Stimulated activated CD4-positive, alpha-beta T cell treated with anti-CD3 and anti-CD28 coated beads, Interleukin-4, amount 100 ng/mL, for 48 hours (primary cell): ENCODE measurements around the gene OST4.
"Not testable (repeated sequence)": the region's sequence is repeated elsewhere in the genome, so short reads cannot be mapped to it uniquely, and the experiment has no call there.

Experiments
- DNase-seq, 2 donors: peaks; one replicate each; pipeline ENCODE4 v3.0.0-alpha.2; 2020; ENCODE audit warnings: low read depth in 2 of 2

Gene OST4

DNA sequence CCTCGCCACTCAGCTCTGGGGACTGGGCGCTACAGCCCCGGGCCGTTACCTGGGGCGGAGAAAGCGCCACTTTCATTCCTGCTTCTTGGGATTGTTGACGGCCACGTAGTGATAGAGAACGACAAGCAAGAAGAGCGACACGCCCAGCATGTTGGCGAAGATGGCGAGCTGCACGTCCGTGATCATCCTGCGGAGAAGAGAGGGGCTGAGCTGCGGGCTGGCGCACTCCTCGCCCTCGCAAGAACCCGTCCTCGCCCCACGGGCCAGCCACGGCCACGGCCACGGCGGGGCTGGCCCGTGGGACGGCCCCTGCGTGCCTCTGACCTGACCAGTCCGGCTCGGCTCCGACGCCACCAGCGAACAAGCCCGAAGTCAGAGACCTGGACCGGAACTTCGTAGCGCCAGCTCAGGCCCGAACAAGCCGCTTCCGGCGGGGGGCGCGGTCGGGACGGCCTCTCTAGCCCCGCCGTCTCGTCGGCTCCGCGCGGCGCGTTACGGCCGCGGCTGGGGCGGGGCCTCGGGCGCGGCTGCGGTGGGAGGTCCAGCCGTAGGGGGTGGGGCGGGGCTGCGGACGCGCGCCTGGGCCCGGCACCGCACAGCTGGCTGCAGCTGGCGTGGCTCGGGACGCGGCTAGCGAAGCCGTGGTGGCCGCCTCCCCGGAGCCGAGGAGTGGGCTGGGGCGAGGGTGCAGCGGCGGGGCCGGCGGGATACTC, at the start of gene OST4:
OST4 (minus strand) TSS at position 378 of the 713 bp plus-strand sequence.
- DNase-seq, result peak; percentile 82 to 89

GRCh38 chr2:27119330-27119670, 47.8 kb upstream of the OST4 start:
- DNase-seq, result not testable (repeated sequence)

DNA sequence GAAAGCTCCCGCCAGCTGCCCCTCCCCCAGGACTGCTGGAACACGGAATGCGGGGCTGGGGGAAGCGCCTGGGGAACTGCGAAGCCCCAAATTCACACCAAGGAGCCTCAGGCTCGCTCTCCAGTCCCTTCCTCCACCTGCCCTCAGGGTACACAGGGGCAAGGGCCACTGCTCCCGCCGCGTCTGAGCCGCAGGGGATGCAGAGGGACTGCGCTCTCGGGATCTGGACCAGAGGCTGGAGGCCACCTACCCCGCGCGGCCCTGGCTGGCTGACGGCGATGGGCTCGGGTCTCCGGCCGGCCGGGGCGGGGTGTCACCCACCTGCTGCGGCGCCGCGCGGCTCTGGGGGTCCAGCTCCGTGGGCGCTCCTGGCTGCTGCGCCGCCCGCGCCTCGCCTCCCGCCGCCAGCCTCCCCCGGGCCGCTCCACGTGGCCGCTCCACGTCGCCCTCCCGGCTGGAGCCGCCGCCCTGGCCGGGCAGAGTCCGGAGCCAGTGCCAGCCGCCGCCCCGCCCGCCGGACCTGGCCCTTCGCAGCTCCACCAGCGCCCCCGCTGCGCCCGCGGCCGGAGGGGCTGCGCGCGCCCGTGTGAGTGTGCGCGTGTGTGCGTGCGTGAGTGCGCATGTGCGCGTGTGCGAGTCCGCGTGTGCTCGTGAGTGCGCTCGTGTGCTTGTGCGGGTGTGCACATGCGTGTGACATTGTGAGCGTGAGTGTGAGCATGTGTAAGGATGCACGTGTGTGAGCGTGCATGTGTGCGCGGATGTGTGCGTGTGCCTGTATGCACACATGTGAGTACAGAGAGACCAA, 47.3 kb upstream of the OST4 start, which contains the start of gene CGREF1:
CGREF1 (minus strand) TSS at position 604 of the 805 bp plus-strand sequence. CDS start 14,762 bp downstream, outside the sequence.
- DNase-seq, result no peak

- no peak for DNase-seq
Measured at GRCh38 chr2:27117995-27118524, 46.6 kb upstream of the OST4 start.

DNA sequence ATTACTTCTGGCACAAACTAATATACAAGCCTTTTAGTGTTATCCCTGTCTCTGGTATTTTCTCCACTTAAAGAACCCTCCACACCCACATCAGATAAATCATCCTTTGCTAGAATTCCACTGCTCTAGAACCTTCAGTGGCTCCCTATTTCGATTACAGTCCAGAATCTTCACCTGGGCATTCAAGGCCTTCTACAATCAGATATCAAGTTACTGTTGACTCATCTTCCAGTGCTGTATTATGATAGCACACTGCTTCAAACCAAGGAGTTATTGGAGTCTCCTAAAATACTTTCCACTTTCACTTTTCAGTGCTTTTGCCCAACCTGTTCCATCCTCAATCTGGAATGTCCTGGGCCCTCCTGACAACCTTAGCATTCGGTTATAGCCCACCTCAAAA, 44.1 kb upstream of the OST4 start:
- no peak for DNase-seq

GRCh38 chr2:27111392-27112078, 40.1 kb upstream of the OST4 start:
- not testable (repeated sequence) for DNase-seq

GRCh38 chr2:27110603-27111352, 39.3 kb upstream of the OST4 start:
- not testable (repeated sequence) for DNase-seq

DNA sequence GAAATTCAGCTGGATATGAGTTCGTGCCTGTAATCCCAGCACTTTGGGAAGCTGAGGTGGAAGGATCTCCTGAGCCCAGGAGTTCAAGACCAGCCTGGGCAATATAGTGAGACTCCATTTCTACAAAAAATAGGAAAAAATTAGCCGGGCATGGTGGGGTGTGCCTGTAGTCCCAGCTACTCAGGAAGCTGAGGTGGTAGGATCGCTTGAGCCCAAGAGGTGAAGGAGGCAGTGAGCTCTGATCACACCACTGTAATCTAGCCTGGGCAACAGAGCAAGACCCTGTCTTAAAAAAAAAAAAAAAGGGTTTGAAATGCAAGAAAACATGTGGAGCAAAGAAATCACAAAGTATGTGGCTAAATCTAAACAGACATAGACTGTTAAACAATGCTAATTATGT, 37.6 kb upstream of the OST4 start:
- no peak for DNase-seq

DNA sequence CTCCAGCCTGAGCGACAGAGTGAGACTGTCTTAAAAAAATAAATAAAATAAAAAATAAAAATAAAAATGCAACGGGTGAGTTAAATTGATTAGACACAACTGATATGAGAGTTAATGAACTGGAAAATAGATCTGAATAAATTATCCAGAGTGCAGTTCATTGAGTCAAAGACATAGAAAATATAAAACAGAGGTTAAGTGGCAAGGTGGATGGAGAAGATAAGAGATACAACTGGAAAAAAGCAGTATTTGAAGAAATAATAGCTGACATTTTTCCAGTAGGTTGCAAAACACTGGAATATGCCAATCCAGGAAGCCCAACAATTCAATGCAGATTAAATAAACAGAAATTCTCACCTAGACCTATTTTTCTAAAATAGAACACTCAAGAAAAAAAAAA, 36.8 kb upstream of the OST4 start:
- no peak for DNase-seq

GRCh38 chr2:27105981-27106380, 34.5 kb upstream of the OST4 start:
- DNase-seq, result no peak

DNA sequence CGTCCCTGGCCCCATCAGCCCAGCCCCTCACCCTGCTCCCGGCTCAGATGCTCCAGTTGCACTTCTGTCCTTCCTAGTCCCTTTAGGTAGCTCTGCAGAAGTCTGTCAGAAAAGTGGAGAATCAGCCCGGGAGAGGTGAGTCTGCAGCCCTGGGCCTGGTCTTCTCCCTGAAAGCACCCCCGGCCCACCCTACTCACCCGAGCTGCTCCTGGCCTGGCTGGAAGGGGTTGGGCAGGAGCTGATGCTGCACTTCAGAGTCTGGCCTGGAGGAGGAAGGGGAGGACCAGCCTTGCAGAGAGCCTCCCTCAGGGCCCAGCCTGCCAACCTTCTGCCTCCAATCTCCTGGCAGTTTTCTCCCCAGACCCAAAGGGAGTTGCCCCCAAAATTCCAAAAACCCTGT, 30.9 kb upstream of the OST4 start:
- no peak for DNase-seq

- DNase-seq, result no peak
Measured at GRCh38 chr2:27100036-27100435, 28.6 kb upstream of the OST4 start.

DNA sequence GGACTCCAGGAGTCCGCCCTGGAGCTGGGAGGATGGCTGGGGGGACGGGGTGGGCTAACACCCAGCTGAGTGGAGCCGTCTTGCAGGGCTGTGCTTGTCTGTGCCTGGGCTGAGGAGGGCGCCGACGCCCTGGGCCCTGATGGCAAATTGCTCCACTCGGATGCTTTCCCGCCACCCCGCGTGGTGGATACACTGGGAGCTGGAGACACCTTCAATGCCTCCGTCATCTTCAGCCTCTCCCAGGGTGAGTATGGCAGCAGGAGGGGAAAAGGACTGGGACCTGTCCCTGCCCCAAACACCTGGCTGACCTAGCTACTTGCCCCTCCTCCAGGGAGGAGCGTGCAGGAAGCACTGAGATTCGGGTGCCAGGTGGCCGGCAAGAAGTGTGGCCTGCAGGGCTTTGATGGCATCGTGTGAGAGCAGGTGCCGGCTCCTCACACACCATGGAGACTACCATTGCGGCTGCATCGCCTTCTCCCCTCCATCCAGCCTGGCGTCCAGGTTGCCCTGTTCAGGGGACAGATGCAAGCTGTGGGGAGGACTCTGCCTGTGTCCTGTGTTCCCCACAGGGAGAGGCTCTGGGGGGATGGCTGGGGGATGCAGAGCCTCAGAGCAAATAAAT, 28.0 kb upstream of the OST4 start:
- no peak for DNase-seq

- no peak for DNase-seq
Measured at GRCh38 chr2:27097341-27097740, 25.9 kb upstream of the OST4 start.

GRCh38 chr2:27096748-27097297, 25.4 kb upstream of the OST4 start:
- no peak for DNase-seq

GRCh38 chr2:27095745-27096651, 24.5 kb upstream of the OST4 start:
- DNase-seq, result peak; percentile 19 to 29

GRCh38 chr2:27095427-27095744, 23.9 kb upstream of the OST4 start:
- DNase-seq, result no peak

DNA sequence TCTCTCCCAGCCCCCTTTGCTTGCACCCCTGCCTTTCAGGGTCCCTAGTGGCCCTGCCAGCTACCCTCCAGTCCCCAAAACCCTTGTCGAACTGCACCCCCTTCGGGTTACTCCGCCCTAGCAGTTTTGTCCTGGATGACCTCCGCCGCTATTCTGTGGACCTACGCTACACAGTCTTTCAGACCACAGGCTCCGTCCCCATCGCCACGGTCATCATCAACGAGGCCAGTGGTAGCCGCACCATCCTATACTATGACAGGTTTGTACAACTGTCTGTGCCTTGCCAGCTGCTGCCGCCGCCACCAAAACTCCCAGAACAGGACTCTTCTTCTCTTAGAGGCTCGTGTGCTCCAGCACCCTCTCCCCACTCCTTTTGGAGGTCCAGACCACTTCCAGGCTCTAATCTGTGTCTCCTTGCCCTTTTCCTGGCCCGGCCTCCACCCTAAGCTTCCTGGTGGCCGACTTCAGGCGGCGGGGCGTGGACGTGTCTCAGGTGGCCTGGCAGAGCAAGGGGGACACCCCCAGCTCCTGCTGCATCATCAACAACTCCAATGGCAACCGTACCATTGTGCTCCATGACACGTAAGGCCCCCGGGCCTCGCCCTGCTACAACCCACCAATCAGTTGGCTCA, 23.0 kb upstream of the OST4 start:
- no peak for DNase-seq
